Glomerular endothelial cell (primary cell): Measurements from ENCODE around the gene RIMKLA. TPM values are rescaled to one million over a fixed set of nuclear protein-coding genes. Genes with fewer than 3 reads are reported as not detected.

Experiments
- DNase-seq: peaks from one replicate; pipeline ENCODE4 v3.0.0-alpha.2; 2011; ENCODE audit warnings: low read depth, low spot score; ENCODE audit errors: extremely low read depth
- total RNA-seq: library from RNA; depleted of rRNA; stranded (reverse); fragments of >200 nt; gene quantifications from 2 replicates; pipeline ENCODE4 v1.2.3, GENCODE V29; 2015

The RIMKLA gene, protein sequence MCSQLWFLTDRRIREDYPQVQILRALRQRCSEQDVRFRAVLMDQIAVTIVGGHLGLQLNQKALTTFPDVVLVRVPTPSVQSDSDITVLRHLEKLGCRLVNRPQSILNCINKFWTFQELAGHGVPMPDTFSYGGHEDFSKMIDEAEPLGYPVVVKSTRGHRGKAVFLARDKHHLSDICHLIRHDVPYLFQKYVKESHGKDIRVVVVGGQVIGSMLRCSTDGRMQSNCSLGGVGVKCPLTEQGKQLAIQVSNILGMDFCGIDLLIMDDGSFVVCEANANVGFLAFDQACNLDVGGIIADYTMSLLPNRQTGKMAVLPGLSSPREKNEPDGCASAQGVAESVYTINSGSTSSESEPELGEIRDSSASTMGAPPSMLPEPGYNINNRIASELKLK
- 0.10 TPM in 1 of 2 replicates, not detected in the other for total RNA-seq

DNA sequence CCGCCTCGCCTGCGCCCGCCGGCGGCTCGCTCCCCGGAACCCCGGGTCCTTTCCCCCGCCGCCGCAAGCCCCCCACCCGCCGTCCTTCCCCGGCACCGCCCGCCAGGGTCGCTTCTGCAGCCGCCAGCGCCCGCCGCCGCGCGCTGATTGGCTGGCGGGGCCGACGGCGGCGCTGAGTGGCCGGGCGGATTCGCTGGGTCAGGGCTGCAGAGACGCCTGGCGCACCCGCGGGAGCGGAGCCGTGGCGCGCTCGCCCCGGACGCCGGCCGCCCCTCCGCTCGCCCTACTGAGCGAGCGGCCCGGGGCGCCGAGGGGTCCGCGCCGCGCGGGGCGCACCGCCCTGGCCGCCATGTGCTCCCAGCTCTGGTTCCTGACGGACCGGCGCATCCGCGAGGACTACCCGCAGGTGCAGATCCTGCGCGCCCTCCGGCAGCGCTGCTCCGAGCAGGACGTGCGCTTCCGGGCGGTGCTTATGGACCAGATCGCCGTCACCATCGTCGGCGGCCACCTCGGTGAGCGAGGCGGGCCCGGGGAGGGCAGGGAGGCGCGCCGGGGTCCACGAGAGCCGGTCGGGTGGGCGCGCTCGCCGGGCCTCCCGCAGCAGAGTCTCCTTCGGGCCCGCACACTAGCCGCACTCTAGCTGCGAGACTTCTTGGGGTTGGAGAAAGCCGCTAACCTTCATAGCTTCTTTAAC lies at the start of gene RIMKLA:
RIMKLA (plus strand) TSS at position 207 of the 694 bp plus-strand sequence; CDS start at position 350, 143 bp downstream.
- no peak for DNase-seq

- DNase-seq, result no peak
Measured at GRCh38 chr1:42332877-42333276, 47.7 kb upstream of the RIMKLA start.

- DNase-seq, result no peak
Measured at GRCh38 chr1:42333662-42334239, 46.8 kb upstream of the RIMKLA start.

DNA sequence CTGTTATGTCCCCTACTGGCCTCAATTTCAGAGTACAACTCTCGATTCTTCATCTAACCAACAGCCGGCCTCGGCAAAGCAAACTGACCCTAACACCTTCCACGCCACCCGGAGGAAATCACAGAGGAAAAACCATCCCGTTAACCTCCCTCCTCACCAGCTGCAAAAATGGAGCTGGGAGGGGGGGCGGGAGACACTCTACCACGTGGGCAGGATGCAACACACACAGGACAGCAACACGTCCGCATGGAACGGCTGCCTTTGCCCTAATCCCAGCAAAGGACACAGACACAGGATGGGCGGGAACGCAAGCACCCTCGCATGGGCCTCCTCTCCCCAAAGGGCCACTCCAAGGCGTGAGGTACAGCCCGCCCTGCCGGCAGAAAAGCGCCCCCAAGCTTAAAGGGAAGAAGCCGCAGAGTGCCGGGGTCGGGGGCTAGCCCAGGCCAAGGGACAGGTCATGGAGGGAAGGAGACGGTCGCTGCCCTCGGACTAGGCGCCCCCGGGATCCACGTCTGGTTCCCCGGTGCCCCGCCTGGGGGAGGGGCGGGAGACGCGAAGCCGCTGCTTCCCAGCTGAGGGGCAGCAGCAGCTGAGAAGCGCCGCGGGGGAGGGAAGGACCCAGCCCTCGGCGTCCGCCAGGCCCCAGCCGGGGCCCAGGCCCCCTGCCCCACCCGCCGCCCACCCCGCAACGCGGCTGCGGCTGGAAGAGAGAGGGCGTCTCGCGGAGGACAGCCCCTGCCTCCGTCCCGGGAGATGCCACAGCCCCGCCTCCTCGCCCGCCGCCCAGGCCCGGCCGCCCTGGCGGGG lies 46.1 kb upstream of the RIMKLA start:
- DNase-seq, result no peak

GRCh38 chr1:42335050-42335808 lies 45.4 kb upstream of the RIMKLA start, which contains the start of gene FOXJ3:
Gene FOXJ3, minus strand, starts transcription at chr1:42335235. Its CDS starts 24,142 bp downstream, at chr1:42311093.
- no peak for DNase-seq

GRCh38 chr1:42335809-42336518 lies 44.6 kb upstream of the RIMKLA start:
- no peak for DNase-seq

DNA sequence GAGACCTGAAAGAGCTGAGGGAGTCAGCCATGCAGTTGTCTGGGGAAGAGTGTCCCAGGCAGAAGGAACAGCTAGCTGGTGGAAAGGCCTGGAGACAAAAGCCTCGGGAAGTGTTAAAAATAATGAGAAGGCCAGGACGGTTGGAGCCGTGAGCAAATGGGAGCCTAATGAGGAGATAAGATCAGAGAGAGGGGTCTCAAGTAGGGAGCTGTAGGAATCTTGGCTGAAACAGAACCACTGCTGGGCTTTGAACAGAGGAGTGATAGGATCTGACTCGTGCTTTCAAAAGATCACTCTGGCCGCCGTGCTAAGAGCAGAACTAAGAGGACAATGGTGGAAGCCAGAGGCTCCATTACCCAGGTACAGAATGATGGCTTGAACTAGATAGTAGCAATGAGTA lies 43.6 kb upstream of the RIMKLA start:
- DNase-seq, result no peak

GRCh38 chr1:42340093-42340492 lies 40.5 kb upstream of the RIMKLA start:
- no peak for DNase-seq

DNA sequence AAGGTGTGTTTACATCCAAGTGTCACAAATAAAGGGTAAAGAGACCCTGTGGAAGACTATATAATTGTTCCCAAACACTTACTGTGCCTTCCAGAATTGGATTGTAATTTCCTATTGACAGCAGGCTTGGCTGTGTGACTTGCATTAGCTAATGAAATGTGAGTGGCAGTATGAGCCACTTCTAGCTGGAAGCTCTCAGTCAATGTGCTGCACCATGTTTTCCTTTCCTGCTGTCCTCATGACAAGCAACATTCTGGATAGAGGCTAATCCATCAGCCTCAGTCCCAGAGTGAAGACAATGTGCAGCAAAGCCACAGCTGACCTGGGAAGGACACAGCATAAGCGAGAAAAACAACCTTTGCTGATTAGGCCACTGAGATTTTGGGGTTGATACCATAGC lies 39.7 kb upstream of the RIMKLA start:
- DNase-seq, result no peak

DNA sequence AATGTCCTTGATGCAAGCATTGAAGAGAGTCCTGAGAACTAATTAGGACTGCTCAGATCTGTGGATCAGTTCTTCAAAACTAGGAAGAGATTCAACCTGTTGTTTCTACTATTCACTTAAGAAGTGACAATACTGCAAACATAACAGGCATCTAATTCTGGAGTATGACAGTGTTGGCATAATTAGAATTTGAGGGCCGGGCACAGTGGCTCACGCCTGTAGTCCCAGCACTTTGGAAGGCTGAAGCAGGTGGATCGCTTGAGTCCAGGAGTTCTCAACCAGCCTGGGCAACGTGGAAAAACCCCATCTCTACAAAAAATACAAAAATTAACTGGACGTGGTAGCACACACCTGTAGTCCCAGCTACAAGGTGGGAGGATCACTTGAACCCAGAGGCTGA lies 37.5 kb upstream of the RIMKLA start:
- no peak for DNase-seq

GRCh38 chr1:42348498-42348897 lies 32.1 kb upstream of the RIMKLA start:
- DNase-seq, result no peak

DNA sequence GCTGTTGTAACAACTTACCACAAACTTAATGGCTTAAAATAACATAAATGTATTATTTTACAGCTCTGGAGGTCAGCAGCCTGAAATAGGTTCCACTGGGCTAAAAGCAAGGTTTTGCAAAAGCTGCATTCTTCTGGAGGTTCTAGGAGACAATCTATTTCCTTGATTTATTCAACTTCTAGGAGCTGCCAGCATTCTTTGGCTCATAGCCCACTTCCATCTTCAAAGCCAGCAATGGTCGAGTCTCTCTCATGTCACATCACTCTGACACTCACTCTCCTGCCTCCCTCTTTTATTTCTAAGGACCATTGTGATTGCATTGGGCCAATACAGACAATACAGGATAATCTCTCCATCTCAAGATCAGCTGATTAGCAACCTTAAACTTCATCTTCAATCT lies 30.5 kb upstream of the RIMKLA start:
- DNase-seq, result no peak

- no peak for DNase-seq
Measured at GRCh38 chr1:42358791-42359190, 21.8 kb upstream of the RIMKLA start.

DNA sequence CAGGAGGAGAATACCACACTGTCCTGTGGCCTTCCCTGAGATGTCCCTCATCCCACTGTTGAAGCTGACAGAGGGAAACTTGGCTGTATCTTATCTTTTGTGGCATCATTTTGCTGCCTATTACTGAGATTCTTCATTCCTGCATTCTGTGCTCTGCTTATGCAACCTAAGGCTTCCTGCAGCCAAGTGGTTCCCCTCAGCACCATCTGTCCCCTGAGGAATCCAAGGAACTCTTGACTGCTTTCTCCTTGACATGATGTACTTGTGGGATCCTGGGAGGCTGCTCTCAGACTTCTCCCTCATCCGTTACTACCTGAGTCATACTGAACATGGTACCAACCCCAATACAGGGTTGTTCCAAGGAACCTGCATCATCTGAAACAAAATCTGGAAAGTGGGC lies 21.1 kb upstream of the RIMKLA start:
- no peak for DNase-seq

- DNase-seq, result no peak
Measured at GRCh38 chr1:42364089-42364488, 16.5 kb upstream of the RIMKLA start.

DNA sequence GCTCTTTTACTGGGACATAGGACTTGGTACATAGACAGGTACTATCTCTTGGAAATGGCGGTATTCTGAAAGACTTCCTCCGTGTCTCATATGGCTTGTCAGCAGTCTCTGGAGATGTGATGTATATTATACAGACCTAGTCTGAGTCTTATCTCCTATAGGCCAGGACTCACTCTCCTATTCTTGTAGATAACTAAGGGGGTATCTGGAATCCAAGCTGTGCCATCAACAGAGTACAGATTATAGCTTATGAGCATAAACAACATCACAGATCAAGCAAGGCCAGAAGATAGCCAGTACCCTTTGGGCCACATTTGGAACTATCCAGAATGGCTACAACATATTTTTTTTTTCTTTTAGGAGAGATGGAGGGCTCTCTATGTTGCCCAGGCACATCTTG lies 16.1 kb upstream of the RIMKLA start:
- no peak for DNase-seq

DNA sequence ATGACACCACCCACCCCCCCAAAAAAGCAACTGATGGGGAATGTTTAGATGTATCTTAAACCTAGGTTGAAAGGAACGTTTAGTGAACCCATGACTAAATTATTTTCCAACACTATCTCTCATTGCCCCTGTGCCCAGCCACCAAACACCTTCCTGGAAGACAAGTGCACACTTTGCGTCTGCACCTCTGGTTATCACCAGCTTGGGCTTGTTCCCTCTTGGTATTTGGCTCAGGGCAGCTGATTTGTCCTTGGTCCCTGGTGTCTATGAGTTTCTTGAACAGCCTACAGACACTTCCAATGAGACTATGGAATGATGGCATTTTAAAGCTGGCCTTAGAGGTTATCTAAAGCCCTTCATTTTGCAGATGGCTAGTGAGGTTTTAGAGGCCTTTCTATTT lies 15.5 kb upstream of the RIMKLA start:
- no peak for DNase-seq

GRCh38 chr1:42368096-42368795 lies 12.3 kb upstream of the RIMKLA start:
- DNase-seq, result no peak

GRCh38 chr1:42369471-42369870 lies 11.1 kb upstream of the RIMKLA start:
- no peak for DNase-seq
